Skeletal muscle cell (primary cell): ENCODE measurements around the gene ZFYVE26.
"Not testable (repeated sequence)": the region's sequence is repeated elsewhere in the genome, so short reads cannot be mapped to it uniquely, and the experiment has no call there.

ENCODE experiments used
- DNase-seq: peaks from one replicate; pipeline ENCODE4 v3.0.0-alpha.2; 2010; ENCODE audit warnings: low read depth
- H3K4me3 ChIP-seq: 2 replicates; pipeline ENCODE4 v1.5.1; 2011; ENCODE audit warnings: low read depth, mild to moderate bottlenecking, control low read depth, low read length, moderate library complexity

Gene ZFYVE26

DNA sequence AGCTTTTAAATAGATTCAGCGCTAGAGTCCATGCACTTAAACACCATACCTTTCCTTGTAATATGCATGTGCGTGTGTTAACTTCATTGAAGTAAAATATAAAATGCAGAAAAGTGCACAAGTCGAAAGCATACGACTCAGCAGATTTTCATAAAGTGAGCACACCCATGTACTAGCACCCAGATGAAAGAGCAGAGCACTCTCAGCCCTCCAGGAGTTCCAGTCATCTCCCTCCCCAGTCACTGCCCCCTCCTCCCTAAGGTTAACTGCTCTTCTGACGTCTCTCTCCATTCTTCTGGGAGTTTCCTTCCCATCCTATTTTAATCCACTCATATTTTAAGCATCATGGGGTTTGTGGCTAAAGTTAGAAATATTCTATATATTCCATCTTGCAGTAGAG, 94.5 kb downstream of the ZFYVE26 start:
- no peak overlapping the region for H3K4me3 ChIP-seq
- no peak for DNase-seq

GRCh38 chr14:67719866-67720265, 96.5 kb downstream of the ZFYVE26 start:
- DNase-seq: no peak
- no peak overlapping the region for H3K4me3 ChIP-seq

DNA sequence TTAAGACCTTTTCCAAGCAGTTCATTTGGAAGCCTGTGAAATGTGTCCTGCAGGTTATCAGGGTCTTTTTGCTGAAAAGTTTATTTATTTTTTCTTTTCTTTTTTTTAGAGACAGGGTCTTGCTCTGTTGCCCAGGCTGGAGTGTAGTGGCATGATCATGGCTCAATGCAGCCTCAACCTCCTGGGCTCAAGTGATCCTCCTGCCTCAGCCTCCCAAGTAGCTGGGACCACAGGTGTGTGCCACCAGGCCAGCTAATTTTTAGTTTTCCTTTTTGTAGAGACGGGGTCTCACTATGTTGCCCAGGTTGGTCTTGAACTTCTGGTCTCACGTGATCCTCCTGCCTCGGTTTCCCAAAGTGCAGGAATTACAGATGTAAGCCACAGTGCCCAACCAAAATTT, 97.0 kb downstream of the ZFYVE26 start:
- not testable (repeated sequence) for H3K4me3 ChIP-seq, DNase-seq

GRCh38 chr14:67718265-67718664, 98.1 kb downstream of the ZFYVE26 start:
- no peak overlapping the region for H3K4me3 ChIP-seq
- no peak for DNase-seq

DNA sequence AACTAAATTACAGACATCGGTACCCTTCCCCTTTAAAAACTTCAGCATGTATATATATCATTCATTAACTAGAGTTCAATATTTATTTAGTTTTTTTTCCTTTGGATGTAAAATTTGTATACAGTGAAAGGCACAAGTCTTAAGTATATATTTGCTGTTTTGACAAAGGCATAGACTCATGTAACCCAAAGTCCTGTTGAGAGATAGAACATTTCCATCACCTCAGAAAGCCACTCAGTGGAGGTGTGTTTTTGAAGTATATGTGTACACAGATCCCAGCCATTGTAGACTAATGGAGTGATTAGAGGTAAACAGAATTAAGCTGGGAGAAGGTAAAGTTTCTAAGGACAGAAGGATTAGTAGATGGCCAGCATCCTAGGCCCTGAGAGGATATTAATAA, 99.3 kb downstream of the ZFYVE26 start:
- no peak overlapping the region for H3K4me3 ChIP-seq
- DNase-seq: no peak

DNA sequence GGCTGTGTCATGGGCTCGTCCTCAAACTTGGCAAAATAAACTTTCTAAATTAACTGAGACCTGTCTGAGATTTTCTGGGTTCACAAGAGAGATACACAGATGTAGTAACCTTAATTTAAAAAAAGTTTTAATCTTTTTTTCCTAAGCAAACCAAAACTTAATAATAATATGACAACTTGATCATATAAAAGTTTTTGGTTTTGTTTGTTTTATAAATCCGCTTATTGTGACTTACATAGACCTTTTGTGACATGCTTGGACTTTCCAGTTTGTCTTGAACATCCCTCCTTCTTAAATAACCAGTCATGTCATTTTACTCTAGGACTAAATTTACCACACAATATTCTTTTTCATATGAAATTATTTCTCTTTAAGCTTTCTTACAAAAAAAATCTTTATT, 106.2 kb downstream of the ZFYVE26 start:
- no peak for DNase-seq
- H3K4me3 ChIP-seq: no peak overlapping the region

- not testable (repeated sequence) for DNase-seq
Measured at GRCh38 chr14:67709796-67710195, 106.6 kb downstream of the ZFYVE26 start.

GRCh38 chr14:67709346-67709745, 107.0 kb downstream of the ZFYVE26 start:
- H3K4me3 ChIP-seq, DNase-seq: not testable (repeated sequence)

More at GRCh38 chr14:67709796-67710195, 106.6 kb downstream of the ZFYVE26 start:
- H3K4me3 ChIP-seq: not testable (repeated sequence)

GRCh38 chr14:67705211-67705610, 111.2 kb downstream of the ZFYVE26 start:
- no peak for DNase-seq
- no peak overlapping the region for H3K4me3 ChIP-seq

- no peak for DNase-seq
Measured at GRCh38 chr14:67704484-67705089, 111.8 kb downstream of the ZFYVE26 start.

DNA sequence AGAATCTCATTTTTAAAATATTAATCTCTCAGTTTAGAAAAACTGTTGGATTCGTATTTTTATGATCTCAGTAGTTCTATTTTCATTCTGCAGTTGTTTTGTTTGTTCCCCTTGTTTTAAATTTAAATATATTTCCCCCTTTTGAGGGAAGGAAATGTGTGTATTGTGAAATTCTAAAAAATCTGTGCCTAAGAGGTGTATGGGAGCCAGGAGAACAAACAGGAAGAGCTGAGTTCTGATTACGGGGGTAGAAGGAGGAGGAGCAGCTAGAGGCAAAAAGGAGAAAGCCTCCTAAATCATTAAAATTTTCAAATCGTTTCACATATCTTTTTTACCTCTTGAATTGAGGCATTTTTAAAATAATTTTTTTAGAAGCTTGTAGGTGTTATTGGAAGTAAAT, 112.4 kb downstream of the ZFYVE26 start:
- no peak overlapping the region for H3K4me3 ChIP-seq
- no peak for DNase-seq

More at GRCh38 chr14:67704484-67705089, 111.8 kb downstream of the ZFYVE26 start:
- H3K4me3 ChIP-seq: no peak overlapping the region

- not testable (repeated sequence) for H3K4me3 ChIP-seq, DNase-seq
Measured at GRCh38 chr14:67701492-67701891, 114.9 kb downstream of the ZFYVE26 start, which contains the start of gene RDH12. TSS of gene RDH12 (plus strand) at chr14:67701886. CDS start at chr14:67722643, 20,757 bp downstream.

DNA sequence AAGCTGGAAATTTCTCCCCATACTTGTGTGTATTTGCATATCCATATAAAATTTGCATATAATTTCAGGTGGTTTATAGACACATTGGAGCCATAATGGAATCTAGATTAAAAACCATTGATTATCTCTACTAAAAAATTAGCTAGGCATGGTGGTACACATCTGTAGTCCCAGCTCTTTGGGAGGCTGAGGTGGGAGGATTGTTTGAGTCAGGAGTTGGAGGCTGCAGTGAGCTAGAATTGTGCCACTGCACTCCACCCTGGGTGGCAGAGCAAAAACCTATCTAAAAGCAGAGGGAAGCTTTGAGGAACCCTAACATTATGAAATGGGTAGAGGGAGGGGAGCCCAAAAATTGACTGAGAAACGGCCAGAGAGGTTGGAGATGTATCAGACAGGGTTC, 118.2 kb downstream of the ZFYVE26 start:
- no peak overlapping the region for H3K4me3 ChIP-seq

GRCh38 chr14:67697006-67697405, 119.4 kb downstream of the ZFYVE26 start:
- DNase-seq: no peak
- H3K4me3 ChIP-seq: no peak overlapping the region

More for the DNA sequence above, 118.2 kb downstream of the ZFYVE26 start:
- DNase-seq: no peak
